OCI-LY7 (cell line): ENCODE data around the gene DGKH. TPM values are rescaled to one million over a fixed set of nuclear protein-coding genes. Genes with fewer than 3 reads are reported as not detected.

ENCODE experiments used
- BruUV-seq: library from RNA; stranded (reverse); fragments of 400-500 nt; replicated peaks from 2 replicates; lab custom pipeline; 2021; lab: Mats Ljungman, UMichigan
- CTCF ChIA-PET: fragments of 300-600 bp; sonication (Branson Sonifier 250); formaldehyde crosslinking; loops from one replicate; lab custom pipeline; 2022; ENCODE audit warnings: antibody characterized with exemption; ENCODE audit not compliant: unreplicated experiment; lab: Charles Lee
- POLR2A ChIA-PET: fragments of 300-600 bp; sonication (Branson Sonifier 250); formaldehyde crosslinking; loops from one replicate; lab custom pipeline; 2022; ENCODE audit warnings: antibody characterized with exemption; lab: Charles Lee
- DNase-seq: peaks from one replicate; pipeline ENCODE4 v3.0.0-alpha.2; 2015; ENCODE audit warnings: low spot score
- H2AFZ ChIP-seq: fragments of 200-600 bp; sonication (generic), shearing (Covaris generic); 2 replicates; pipeline ENCODE4 v1.6.1; 2014; ENCODE audit warnings: mild to moderate bottlenecking, antibody characterized with exemption, low read length, moderate library complexity
- H3K27ac ChIP-seq: fragments of 200-600 bp; sonication (generic); 2 replicates; pipeline ENCODE4 v1.5.1; 2014; ENCODE audit warnings: mixed run types, low read depth, mild to moderate bottlenecking, moderate library complexity, low read length, inconsistent platforms; ENCODE audit not compliant: poor library complexity, severe bottlenecking
- H3K36me3 ChIP-seq: fragments of 200-600 bp; sonication (generic); 2 replicates; pipeline ENCODE4 v1.6.1; 2014; ENCODE audit warnings: mild to moderate bottlenecking, antibody characterized with exemption, low read length, moderate library complexity, mixed read lengths; ENCODE audit not compliant: insufficient read depth
- H3K4me1 ChIP-seq: fragments of 200-600 bp; sonication (generic); 2 replicates; pipeline ENCODE4 v1.5.1; 2014; ENCODE audit warnings: mild to moderate bottlenecking, low read length; ENCODE audit not compliant: insufficient read depth, poor library complexity, severe bottlenecking
- H3K4me2 ChIP-seq: fragments of 200-600 bp; sonication (generic); 2 replicates; pipeline ENCODE4 v1.6.1; 2014; ENCODE audit warnings: mild to moderate bottlenecking, low read length
- H3K4me3 ChIP-seq: fragments of 200-600 bp; sonication (generic); 2 replicates; pipeline ENCODE4 v1.5.1; 2014; ENCODE audit warnings: mild to moderate bottlenecking, low read depth, low read length; ENCODE audit not compliant: poor library complexity, severe bottlenecking
- H3K79me2 ChIP-seq: fragments of 200-600 bp; sonication (generic); 2 replicates; pipeline ENCODE4 v1.6.1; 2016; ENCODE audit warnings: low read depth, mild to moderate bottlenecking, low read length, moderate library complexity, mixed read lengths; ENCODE audit not compliant: insufficient read depth
- H3K9me2 ChIP-seq: fragments of 200-600 bp; sonication (generic); 2 replicates; pipeline ENCODE4 v1.6.1; 2016; ENCODE audit warnings: mild to moderate bottlenecking, low read length, mixed read lengths; ENCODE audit not compliant: insufficient read depth
- H3K9me3 ChIP-seq: fragments of 200-600 bp; sonication (generic); 2 replicates; pipeline ENCODE4 v1.6.1; 2014; ENCODE audit warnings: mild to moderate bottlenecking, mixed run types, low read length, mixed read lengths
- H4K20me1 ChIP-seq: fragments of 200-600 bp; sonication (generic); 2 replicates; pipeline ENCODE4 v1.6.1; 2014; ENCODE audit warnings: mild to moderate bottlenecking, antibody characterized with exemption, low read length, moderate library complexity, mixed read lengths; ENCODE audit not compliant: insufficient read depth
- CTCF ChIP-seq: fragments of 200-600 bp; sonication (generic); conservative IDR thresholded peaks from 2 replicates; pipeline ENCODE4 v1.5.1; 2014; ENCODE audit warnings: mild to moderate bottlenecking, antibody characterized with exemption, low read length, moderate library complexity, mixed read lengths
- EZH2phosphoT487 ChIP-seq: fragments of 200-600 bp; sonication (generic); IDR thresholded peaks from 2 replicates; pipeline ENCODE4 v1.6.1; 2018; ENCODE audit warnings: low read depth, borderline replicate concordance, mild to moderate bottlenecking, mixed run types, antibody characterized with exemption, low read length, moderate library complexity, mixed read lengths
- intact Hi-C: fragments of 100-400 bp; cut with micrococcal nuclease; formaldehyde crosslinking; loops from one replicate; pipeline ENCODE4 v1.10.0; 2022; ENCODE audit not compliant: unreplicated experiment
- total RNA-seq, 2 experiments: library from RNA; depleted of rRNA in 1 of 2; stranded (reverse); fragments of >200 nt in 1 of 2; shearing (Covaris generic) in 1 of 2; gene quantifications; 2 replicates each; pipeline ENCODE4 v1.2.3, GENCODE V29; 2014 to 2022

Gene DGKH
- total RNA-seq, 2 experiments from 2014 or later, result 6.2 to 16.1 TPM

- H3K79me2 ChIP-seq, result no peaks in the 10 kb centered on the region
- BruUV-seq, result no TSS peak
- no peak overlapping the region for H3K4me3 ChIP-seq
- CTCF ChIA-PET, result interaction anchor here (1.4 kb wide), 1 partner anchor 442 kb away, joined by 5 read pairs; no protein-coding TSS in a partner anchor
- no peaks in the 10 kb centered on the region for H4K20me1 ChIP-seq
- POLR2A ChIA-PET, result interaction anchor here (0.6 to 1.2 kb wide), 3 partner anchors 13 to 443 kb away, joined by 3 to 4 read pairs (median 3); no protein-coding TSS in a partner anchor
- H3K9me3 ChIP-seq, result no peaks in the 10 kb centered on the region
- no peaks in the 10 kb centered on the region for H3K9me2 ChIP-seq
- peak; percentile 69 for DNase-seq
- no peak overlapping the region for H3K27ac ChIP-seq
- TF ChIP-seq CTCF (peak; percentile 91), EZH2phosphoT487 (no peak)
- no peaks in the 10 kb centered on the region for H3K4me1 ChIP-seq
- H2AFZ ChIP-seq, result no peak overlapping the region
- no peaks in the 10 kb centered on the region for H3K36me3 ChIP-seq
- intact Hi-C loops, result loop anchor here (1.0 to 10.0 kb wide), 3 partner anchors 206 to 726 kb away; no protein-coding TSS in a partner anchor
- H3K4me2 ChIP-seq, result no peak overlapping the region
Measured at GRCh38 chr13:42110410-42111155, 62.1 kb downstream of the DGKH start.

GRCh38 chr13:42112864-42113263, 64.4 kb downstream of the DGKH start:
- ChIA-PET CTCF (interaction anchor here (1.6 kb wide), 1 partner anchor 195 kb away, joined by 3 read pairs; no protein-coding TSS in a partner anchor), POLR2A (interaction anchor here (0.7 to 0.8 kb wide), 2 partner anchors 18 to 137 kb away, joined by 3 read pairs; no protein-coding TSS in a partner anchor)
- H3K4me2 ChIP-seq, result no peak overlapping the region
- H3K4me3 ChIP-seq, result no peak overlapping the region
- BruUV-seq, result no TSS peak
- no peak for DNase-seq
- H3K9me2 ChIP-seq, result no peaks in the 10 kb centered on the region
- intact Hi-C loops, result loop anchor here (10.0 kb wide), 1 partner anchor 728 kb away; no protein-coding TSS in a partner anchor
- no peak overlapping the region for H3K27ac ChIP-seq
- H3K36me3 ChIP-seq, result no peaks in the 10 kb centered on the region
- no peaks in the 10 kb centered on the region for H4K20me1 ChIP-seq
- no peak overlapping the region for H2AFZ ChIP-seq
- TF ChIP-seq CTCF (no peak), EZH2phosphoT487 (no peak)
- no peaks in the 10 kb centered on the region for H3K79me2 ChIP-seq
- H3K9me3 ChIP-seq, result no peaks in the 10 kb centered on the region
- H3K4me1 ChIP-seq, result no peaks in the 10 kb centered on the region
